Activated CD4-positive, alpha-beta T cell treated with anti-CD3 and anti-CD28 coated beads for 36 hours (primary cell): Measurements from ENCODE around the gene FAM135A. TPM values are rescaled to one million over a fixed set of nuclear protein-coding genes. Genes with fewer than 3 reads are reported as not detected.
"Not testable (repeated sequence)": the region's sequence is repeated elsewhere in the genome, so short reads cannot be mapped to it uniquely, and the experiment has no call there.

Source experiments
- ATAC-seq: fragments of 200-7000 bp; cut with Tn5 transposase; one replicate; pipeline ENCODE4 v1.10.0; 2021; ENCODE audit warnings: mild to moderate bottlenecking, moderate library complexity
- CTCF ChIA-PET: fragments of 350-600 bp; sonication (Branson Sonifier 250); formaldehyde crosslinking; loops from one replicate; lab custom pipeline; 2021; ENCODE audit warnings: antibody characterized with exemption; lab: Charles Lee
- POLR2A ChIA-PET: fragments of 350-600 bp; sonication (Branson Sonifier 250); formaldehyde crosslinking; loops from one replicate; lab custom pipeline; 2021; ENCODE audit warnings: antibody characterized with exemption, inconsistent platforms; lab: Charles Lee
- DNase-seq: peaks from one replicate; pipeline ENCODE4 v3.0.0-alpha.2; 2020
- H3K27ac Mint-ChIP-seq: one replicate; pipeline ENCODE4 v1.8.0; 2021; ENCODE audit warnings: mixed read lengths
- H3K27me3 Mint-ChIP-seq: one replicate; pipeline ENCODE4 v1.8.0; 2021; ENCODE audit warnings: mixed read lengths
- H3K36me3 Mint-ChIP-seq: one replicate; pipeline ENCODE4 v1.8.0; 2021; ENCODE audit warnings: low read depth, mixed read lengths
- H3K4me1 Mint-ChIP-seq: one replicate; pipeline ENCODE4 v1.8.0; 2021; ENCODE audit warnings: mixed read lengths
- H3K4me3 Mint-ChIP-seq: one replicate; pipeline ENCODE4 v1.8.0; 2021; ENCODE audit warnings: mild to moderate bottlenecking, moderate library complexity, mixed read lengths
- H3K9me3 Mint-ChIP-seq: one replicate; pipeline ENCODE4 v1.8.0; 2021; ENCODE audit warnings: low read depth, mixed read lengths
- intact Hi-C, 2 experiments: fragments of 100-400 bp; cut with DNase I in 1 of 2; cut with micrococcal nuclease in 1 of 2; formaldehyde crosslinking; loops; one replicate each; pipeline versions ENCODE4 v1.14.2 to v1.15.1; 2022 to 2024; cut with DNase I, micrococcal nuclease
- total RNA-seq, 2 experiments: library from RNA; stranded (reverse); gene quantifications; one replicate each; pipeline ENCODE4 v1.2.3, GENCODE V29; 2021

FAM135A gene
- total RNA-seq, 2 experiments from 2014 or later: 7.6 to 7.8 TPM

DNA sequence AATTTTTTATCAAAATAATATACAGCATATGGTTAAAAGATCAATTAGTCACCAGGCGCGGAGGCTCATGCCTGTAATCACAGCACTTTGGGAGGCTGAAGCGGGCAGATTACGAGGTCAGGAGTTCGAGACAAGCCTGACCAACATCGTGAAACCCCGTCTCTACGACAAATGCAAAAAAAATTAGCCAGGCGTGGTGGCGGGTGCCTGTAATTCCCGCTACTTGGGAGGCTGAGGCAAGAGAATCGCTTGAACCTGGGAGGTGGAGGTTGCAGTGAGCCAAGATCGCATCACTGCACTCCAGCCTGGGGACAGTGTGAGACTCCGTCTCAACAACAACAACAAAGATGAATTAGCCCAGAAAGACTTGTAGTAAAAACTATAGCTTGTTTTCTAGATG is 46.4 kb downstream of the FAM135A start:
- CTCF ChIA-PET, H3K27ac Mint-ChIP-seq, intact Hi-C loops, H3K4me1 Mint-ChIP-seq, H3K4me3 Mint-ChIP-seq, DNase-seq, ATAC-seq, POLR2A ChIA-PET, H3K27me3 Mint-ChIP-seq, H3K9me3 Mint-ChIP-seq: not testable (repeated sequence)
- peaks cover 12% of the 10 kb centered on the region for H3K36me3 Mint-ChIP-seq

- Mint-ChIP-seq H3K36me3 (peaks cover 12% of the 10 kb centered on the region), H3K27me3 (no peaks in the 10 kb centered on the region), H3K9me3 (no peaks in the 10 kb centered on the region), H3K27ac (no peak overlapping the region), H3K4me3 (no peak overlapping the region), H3K4me1 (no peaks in the 10 kb centered on the region)
- DNase-seq (no peak), ATAC-seq (no peak)
- ChIA-PET CTCF (no interaction called here), POLR2A (no interaction called here)
- intact Hi-C loops: no loop called here
Measured at GRCh38 chr6:70470016-70470415, 56.7 kb downstream of the FAM135A start.

- intact Hi-C loops, DNase-seq, CTCF ChIA-PET, H3K4me1 Mint-ChIP-seq, POLR2A ChIA-PET, H3K27me3 Mint-ChIP-seq, ATAC-seq, H3K4me3 Mint-ChIP-seq, H3K27ac Mint-ChIP-seq, H3K9me3 Mint-ChIP-seq: not testable (repeated sequence)
- peaks cover 11% of the 10 kb centered on the region for H3K36me3 Mint-ChIP-seq
Measured at GRCh38 chr6:70470510-70470909, 57.2 kb downstream of the FAM135A start.

- intact Hi-C loops: no loop called here
- H3K4me1 Mint-ChIP-seq: no peaks in the 10 kb centered on the region
- no peaks in the 10 kb centered on the region for H3K9me3 Mint-ChIP-seq
- DNase-seq (no peak), ATAC-seq (no peak)
- H3K4me3 Mint-ChIP-seq: no peak overlapping the region
- no peaks in the 10 kb centered on the region for H3K27me3 Mint-ChIP-seq
- H3K36me3 Mint-ChIP-seq: peaks cover 26% of the 10 kb centered on the region
- H3K27ac Mint-ChIP-seq: no peak overlapping the region
- ChIA-PET CTCF (no interaction called here), POLR2A (no interaction called here)
Measured at GRCh38 chr6:70474751-70475150, 61.4 kb downstream of the FAM135A start.

DNA sequence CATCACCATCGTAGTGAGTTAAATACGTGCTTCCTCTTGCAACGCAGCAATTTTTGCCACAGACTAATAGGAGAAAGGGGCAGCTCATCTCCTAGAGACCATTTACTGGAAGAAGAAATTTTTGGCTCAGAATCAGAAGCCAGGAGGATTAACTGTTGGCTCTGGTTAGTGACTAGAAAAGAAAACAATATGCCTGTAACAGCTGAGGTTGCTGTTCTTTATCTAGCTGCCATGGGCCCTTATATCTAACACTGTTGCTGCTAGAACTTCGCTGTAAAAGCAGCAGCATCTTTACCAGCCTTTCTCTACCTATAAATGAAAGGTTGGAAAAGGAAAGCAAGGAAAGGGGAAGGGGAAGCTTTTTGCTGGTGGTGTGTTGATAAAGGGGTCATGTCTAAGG is 65.9 kb downstream of the FAM135A start:
- POLR2A ChIA-PET: no interaction called here
- ATAC-seq: no peak

DNA sequence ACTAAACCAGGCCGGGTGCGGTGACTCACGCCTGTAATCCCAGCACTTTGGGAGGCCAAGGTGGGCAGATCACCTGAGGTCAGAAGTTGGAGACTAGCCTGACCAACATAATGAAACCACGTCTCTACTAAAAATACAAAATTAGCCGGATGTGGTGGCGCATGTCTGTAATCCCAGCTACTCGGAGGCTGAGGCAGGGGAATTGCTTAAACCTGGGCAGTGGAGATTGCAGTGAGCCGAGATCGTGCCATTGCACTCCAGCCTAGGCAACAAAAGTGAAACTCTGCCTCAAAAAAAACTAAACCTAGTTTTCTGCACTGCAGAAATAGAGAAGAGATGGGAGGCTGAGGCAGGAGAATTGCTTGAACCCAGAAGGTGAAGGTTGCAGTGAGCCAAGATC is 73.3 kb downstream of the FAM135A start:
- H3K36me3 Mint-ChIP-seq, POLR2A ChIA-PET, H3K27me3 Mint-ChIP-seq, H3K4me1 Mint-ChIP-seq, intact Hi-C loops, ATAC-seq, H3K27ac Mint-ChIP-seq, H3K9me3 Mint-ChIP-seq, DNase-seq, H3K4me3 Mint-ChIP-seq: not testable (repeated sequence)
- CTCF ChIA-PET: interaction anchor here (0.6 kb wide), 1 partner anchor 392 kb away, joined by 5 read pairs; no protein-coding TSS in a partner anchor

More for the DNA sequence above, 65.9 kb downstream of the FAM135A start:
- Mint-ChIP-seq H3K27ac (no peak overlapping the region), H3K4me3 (no peak overlapping the region), H3K4me1 (no peaks in the 10 kb centered on the region), H3K36me3 (peaks cover 19% of the 10 kb centered on the region), H3K9me3 (no peaks in the 10 kb centered on the region), H3K27me3 (no peaks in the 10 kb centered on the region)
- no peak for DNase-seq
- CTCF ChIA-PET: no interaction called here
- intact Hi-C loops: no loop called here

DNA sequence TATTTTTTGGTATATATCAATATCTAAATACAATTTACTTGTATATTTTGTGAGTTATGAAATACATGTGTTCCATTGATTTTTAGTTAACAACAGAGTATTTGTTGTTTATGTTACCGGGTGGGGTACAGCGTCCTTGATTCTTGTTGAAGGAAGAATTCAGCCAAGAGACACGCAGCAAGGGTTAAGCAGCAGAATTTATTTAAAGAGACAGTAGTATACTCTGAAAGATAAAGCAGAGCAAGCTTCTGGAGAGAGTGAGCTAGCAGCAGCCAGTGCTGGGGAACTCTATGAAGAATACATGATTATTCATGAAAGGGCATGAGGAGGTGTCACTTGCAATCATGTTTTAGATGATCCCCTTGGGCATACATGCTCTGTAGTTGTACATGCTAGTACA is 76.1 kb downstream of the FAM135A start:
- POLR2A ChIA-PET: no interaction called here
- no peak overlapping the region for H3K27ac Mint-ChIP-seq
- ATAC-seq: no peak
- intact Hi-C loops: no loop called here
- H3K4me1 Mint-ChIP-seq: no peaks in the 10 kb centered on the region
- no peaks in the 10 kb centered on the region for H3K27me3 Mint-ChIP-seq
- CTCF ChIA-PET: no interaction called here
- no peaks in the 10 kb centered on the region for H3K9me3 Mint-ChIP-seq
- H3K4me3 Mint-ChIP-seq: no peak overlapping the region
- no peak for DNase-seq
- no peaks in the 10 kb centered on the region for H3K36me3 Mint-ChIP-seq

- DNase-seq: no peak
- Mint-ChIP-seq H3K9me3 (peaks cover 16% of the 10 kb centered on the region), H3K4me3 (no peak overlapping the region), H3K4me1 (no peaks in the 10 kb centered on the region), H3K36me3 (peaks cover 17% of the 10 kb centered on the region), H3K27me3 (no peaks in the 10 kb centered on the region), H3K27ac (no peak overlapping the region)
- intact Hi-C loops: no loop called here
- ATAC-seq: no peak
- CTCF ChIA-PET: interaction anchor here (0.5 to 0.7 kb wide), 2 partner anchors 19 to 155 kb away, joined by 3 read pairs; no protein-coding TSS in a partner anchor
- POLR2A ChIA-PET: no interaction called here
Measured at GRCh38 chr6:70494833-70495232, 81.5 kb downstream of the FAM135A start.

GRCh38 chr6:70495790-70496189 is 82.5 kb downstream of the FAM135A start:
- Mint-ChIP-seq H3K9me3 (peaks cover 16% of the 10 kb centered on the region), H3K36me3 (peaks cover 23% of the 10 kb centered on the region)
- H3K4me3 Mint-ChIP-seq, intact Hi-C loops, CTCF ChIA-PET, POLR2A ChIA-PET, DNase-seq, H3K4me1 Mint-ChIP-seq, H3K27me3 Mint-ChIP-seq, ATAC-seq, H3K27ac Mint-ChIP-seq: not testable (repeated sequence)

DNA sequence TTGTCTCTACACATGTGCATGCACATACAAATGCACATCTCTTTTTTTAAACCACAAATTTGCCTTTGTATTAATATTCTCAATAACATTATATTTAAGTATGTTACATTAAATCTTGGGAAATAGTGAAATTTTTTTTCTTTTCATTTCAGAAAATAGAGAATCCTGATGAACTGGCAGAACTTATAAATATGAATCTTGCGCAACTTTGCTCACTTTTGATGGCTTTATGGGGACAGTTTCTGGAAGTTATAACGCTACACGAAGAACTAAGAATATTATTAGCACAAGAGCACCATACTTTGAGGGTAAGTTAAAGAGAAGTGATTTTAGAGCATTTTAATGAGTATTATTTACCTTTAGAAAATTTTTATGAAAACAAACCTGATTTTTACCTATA is 89.2 kb downstream of the FAM135A start:
- H3K27me3 Mint-ChIP-seq: no peaks in the 10 kb centered on the region
- intact Hi-C loops: no loop called here
- DNase-seq (no peak), ATAC-seq (no peak)
- peaks cover 47% of the 10 kb centered on the region for H3K36me3 Mint-ChIP-seq
- H3K27ac Mint-ChIP-seq: no peak overlapping the region
- H3K4me3 Mint-ChIP-seq: no peak overlapping the region
- no peaks in the 10 kb centered on the region for H3K4me1 Mint-ChIP-seq
- ChIA-PET POLR2A (no interaction called here), CTCF (no interaction called here)
- H3K9me3 Mint-ChIP-seq: peaks cover 20% of the 10 kb centered on the region

DNA sequence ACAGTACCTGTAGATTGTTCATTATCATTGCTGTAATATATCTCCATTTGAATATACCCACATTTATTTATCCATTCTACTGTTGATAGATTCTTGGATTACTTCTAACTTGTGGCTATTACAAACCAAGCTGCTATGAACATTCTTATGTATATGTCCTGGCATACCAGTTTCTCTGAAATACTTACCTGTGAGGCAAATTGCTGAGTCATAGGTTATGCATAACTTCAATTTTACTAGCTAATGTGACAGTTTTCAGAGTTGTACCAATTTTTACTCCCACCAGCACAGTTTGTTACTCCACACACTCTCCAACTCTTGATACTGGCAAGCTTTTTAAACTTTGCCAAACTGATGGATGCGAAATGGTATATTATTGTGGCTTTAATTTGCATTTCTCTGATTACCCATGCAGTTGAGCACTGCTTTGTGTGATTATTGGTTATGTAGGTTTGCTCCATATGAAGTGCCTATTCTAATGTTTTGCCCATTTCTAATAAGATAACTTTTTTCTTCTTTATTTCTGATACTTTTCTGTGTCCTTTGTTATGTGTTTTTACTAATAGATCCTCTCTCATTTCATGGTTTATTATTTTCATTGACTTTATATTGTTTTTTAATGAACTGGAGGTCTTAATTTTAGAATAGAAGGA is 90.6 kb downstream of the FAM135A start:
- ChIA-PET POLR2A (no interaction called here), CTCF (interaction anchor here (0.7 to 1.4 kb wide), 2 partner anchors 17 to 194 kb away, joined by 3 read pairs; no protein-coding TSS in a partner anchor)
- H3K9me3 Mint-ChIP-seq: peaks cover 12% of the 10 kb centered on the region
- H3K27ac Mint-ChIP-seq: no peak overlapping the region
- DNase-seq (no peak), ATAC-seq (no peak)
- peaks cover 46% of the 10 kb centered on the region for H3K36me3 Mint-ChIP-seq
- no peaks in the 10 kb centered on the region for H3K27me3 Mint-ChIP-seq
- intact Hi-C loops: no loop called here
- no peak overlapping the region for H3K4me3 Mint-ChIP-seq
- H3K4me1 Mint-ChIP-seq: no peaks in the 10 kb centered on the region

- ChIA-PET CTCF (interaction anchor here (0.6 kb wide), 2 partner anchors 312 to 452 kb away, joined by 3 to 5 read pairs; no protein-coding TSS in a partner anchor), POLR2A (no interaction called here)
- Mint-ChIP-seq H3K9me3 (peaks cover 7% of the 10 kb centered on the region), H3K27ac (no peak overlapping the region), H3K27me3 (no peaks in the 10 kb centered on the region), H3K4me3 (no peak overlapping the region), H3K36me3 (peaks cover 35% of the 10 kb centered on the region), H3K4me1 (no peaks in the 10 kb centered on the region)
- DNase-seq (no peak), ATAC-seq (no peak)
- intact Hi-C loops: no loop called here
Measured at GRCh38 chr6:70506321-70506720, 93.0 kb downstream of the FAM135A start.
